GM18870 (cell line): Measurements from ENCODE around the gene SLC16A12.
"Not testable (repeated sequence)": the region's sequence is repeated elsewhere in the genome, so short reads cannot be mapped to it uniquely, and the experiment has no call there.

Source experiments
- ATAC-seq: cut with Tn5 transposase; IDR thresholded peaks from one replicate; pipeline ENCODE4 v1.9.1; 2021; ENCODE audit warnings: moderate library complexity; ENCODE audit not compliant: unreplicated experiment

SLC16A12 gene

GRCh38 chr10:89426230-89426868 lies 109.0 kb downstream of the SLC16A12 start:
- ATAC-seq: no peak

GRCh38 chr10:89425000-89425399 lies 110.4 kb downstream of the SLC16A12 start:
- ATAC-seq: no peak

- no peak for ATAC-seq
These were observed 114.3 kb downstream of the SLC16A12 start for GRCh38 chr10:89421018-89421476.

GRCh38 chr10:89419548-89419947 lies 115.8 kb downstream of the SLC16A12 start:
- no peak for ATAC-seq

GRCh38 chr10:89416465-89416864 lies 118.9 kb downstream of the SLC16A12 start:
- no peak for ATAC-seq

- peak; percentile 33 for ATAC-seq
These were observed 120.2 kb downstream of the SLC16A12 start for GRCh38 chr10:89414879-89415821.

GRCh38 chr10:89414146-89414878 lies 121.1 kb downstream of the SLC16A12 start, which contains the start of gene IFIT5:
TSS of gene IFIT5 (plus strand) at chr10:89414568. CDS start at chr10:89414799, 231 bp downstream.
- peak; percentile 75 for ATAC-seq

- no peak for ATAC-seq
These were observed 121.9 kb downstream of the SLC16A12 start for GRCh38 chr10:89413398-89413912.

- ATAC-seq: not testable (repeated sequence)
These were observed 123.1 kb downstream of the SLC16A12 start for GRCh38 chr10:89412276-89412675.

GRCh38 chr10:89411135-89411534 lies 124.3 kb downstream of the SLC16A12 start:
- not testable (repeated sequence) for ATAC-seq

- not testable (repeated sequence) for ATAC-seq
These were observed 124.8 kb downstream of the SLC16A12 start for GRCh38 chr10:89410551-89410950.

GRCh38 chr10:89409282-89409681 lies 126.1 kb downstream of the SLC16A12 start:
- ATAC-seq: not testable (repeated sequence)

- ATAC-seq: not testable (repeated sequence)
These were observed 127.6 kb downstream of the SLC16A12 start for GRCh38 chr10:89407792-89408191.

GRCh38 chr10:89406178-89406577 lies 129.2 kb downstream of the SLC16A12 start:
- not testable (repeated sequence) for ATAC-seq

- ATAC-seq: no peak
These were observed 131.0 kb downstream of the SLC16A12 start for GRCh38 chr10:89404104-89405047.

GRCh38 chr10:89403043-89403442 lies 132.4 kb downstream of the SLC16A12 start:
- no peak for ATAC-seq

- ATAC-seq: no peak
These were observed 135.4 kb downstream of the SLC16A12 start for GRCh38 chr10:89399956-89400355.

GRCh38 chr10:89398003-89398749 lies 137.2 kb downstream of the SLC16A12 start:
- no peak for ATAC-seq

- no peak for ATAC-seq
These were observed 140.3 kb downstream of the SLC16A12 start for GRCh38 chr10:89395141-89395540.
